Neural cell (in vitro differentiated cells): ENCODE data around the gene FEN1. TPM values are rescaled to one million over a fixed set of nuclear protein-coding genes. Genes with fewer than 3 reads are reported as not detected.

Source experiments
- H2AFZ ChIP-seq: fragments of 200-600, 300-800 bp; sonication (generic), shearing (Covaris generic); 2 replicates; pipeline ENCODE4 v1.6.0; 2014; ENCODE audit warnings: low read depth, mild to moderate bottlenecking, antibody characterized with exemption, low read length, moderate library complexity
- H3F3A ChIP-seq: fragments of 200-600 bp; shearing (Covaris generic); 2 replicates; pipeline ENCODE4 v1.6.1; 2016; ENCODE audit warnings: mild to moderate bottlenecking, moderate library complexity, mixed read lengths, antibody characterized with exemption, low read length; ENCODE audit not compliant: insufficient read depth, poor library complexity, severe bottlenecking
- H3K27ac ChIP-seq: fragments of 200-600, 300-800 bp; sonication (generic), shearing (Covaris generic); 2 replicates; pipeline ENCODE4 v1.5.1; 2014; ENCODE audit warnings: mild to moderate bottlenecking, low read length, moderate library complexity
- H3K27me3 ChIP-seq: fragments of 300-800, 200-600 bp; sonication (generic), shearing (Covaris generic); 2 replicates; pipeline ENCODE4 v1.6.0; 2014; ENCODE audit warnings: mild to moderate bottlenecking, low read depth, low read length, moderate library complexity; ENCODE audit not compliant: insufficient read depth
- H3K36me3 ChIP-seq: fragments of 300-800, 200-600 bp; sonication (generic), shearing (Covaris generic); 2 replicates; pipeline ENCODE4 v1.5.1; 2014; ENCODE audit warnings: mild to moderate bottlenecking, antibody characterized with exemption, low read length, moderate library complexity; ENCODE audit not compliant: insufficient read depth
- H3K4me2 ChIP-seq: fragments of 300-800, 200-600 bp; sonication (generic), shearing (Covaris generic); 2 replicates; pipeline ENCODE4 v1.6.0; 2014; ENCODE audit warnings: mild to moderate bottlenecking, low read length
- H3K4me3 ChIP-seq: fragments of 300-800, 200-600 bp; sonication (generic), shearing (Covaris generic); 2 replicates; pipeline ENCODE4 v1.5.1; 2014; ENCODE audit warnings: mild to moderate bottlenecking, low read length, moderate library complexity
- H3K79me2 ChIP-seq: fragments of 200-600 bp; shearing (Covaris generic); replicated peaks from 2 replicates; pipeline ENCODE4 v1.6.0; 2014; ENCODE audit warnings: mild to moderate bottlenecking, low read length, moderate library complexity; ENCODE audit not compliant: insufficient read depth
- H3K9ac ChIP-seq: fragments of 300-800, 200-600 bp; sonication (generic), shearing (Covaris generic); 2 replicates; pipeline ENCODE4 v1.6.1; 2016; ENCODE audit warnings: mild to moderate bottlenecking, low read length, mixed read lengths
- H3K9me2 ChIP-seq: fragments of 200-600 bp; shearing (Covaris generic); 2 replicates; pipeline ENCODE4 v1.6.1; 2016; ENCODE audit warnings: mild to moderate bottlenecking, low read length, mixed read lengths; ENCODE audit not compliant: insufficient read depth
- H3K9me3 ChIP-seq: fragments of 200-600, 300-800 bp; sonication (generic), shearing (Covaris generic); 2 replicates; pipeline ENCODE4 v1.6.1; 2016; ENCODE audit warnings: mild to moderate bottlenecking, mixed run types, low read length, moderate library complexity, mixed read lengths
- H4K20me1 ChIP-seq: fragments of 200-600 bp; shearing (Covaris generic); 2 replicates; pipeline ENCODE4 v1.6.1; 2016; ENCODE audit warnings: mild to moderate bottlenecking, mixed run types; ENCODE audit not compliant: insufficient read depth
- CTCF ChIP-seq: fragments of 450-650 bp; IDR thresholded peaks from 2 replicates; pipeline ENCODE4 v1.5.1; 2014; ENCODE audit warnings: antibody characterized with exemption, mild to moderate bottlenecking, moderate library complexity; ENCODE audit not compliant: poor library complexity, severe bottlenecking
- EP300 ChIP-seq: fragments of 450-650 bp; conservative IDR thresholded peaks from 2 replicates; pipeline ENCODE4 v1.6.1; 2014; ENCODE audit warnings: antibody characterized with exemption, mild to moderate bottlenecking, moderate library complexity; ENCODE audit not compliant: poor library complexity, severe bottlenecking
- EZH2 ChIP-seq: fragments of 200-600, 300-800 bp; shearing (Covaris generic), sonication (generic); IDR thresholded peaks from 2 replicates; pipeline ENCODE4 v1.6.1; 2014; ENCODE audit warnings: antibody characterized with exemption, low read length, borderline replicate concordance, mild to moderate bottlenecking; ENCODE audit not compliant: insufficient read depth, poor library complexity, severe bottlenecking
- MXI1 ChIP-seq: fragments of 450-650 bp; conservative IDR thresholded peaks from 2 replicates; pipeline ENCODE4 v1.6.1; 2014; ENCODE audit warnings: antibody characterized with exemption, mild to moderate bottlenecking; ENCODE audit not compliant: poor library complexity, severe bottlenecking
- POLR2AphosphoS5 ChIP-seq: IDR thresholded peaks from 2 replicates; pipeline ENCODE4 v1.6.1; 2012
- RAD21 ChIP-seq: fragments of 450-650 bp; conservative IDR thresholded peaks from 2 replicates; pipeline ENCODE4 v1.6.1; 2014; ENCODE audit warnings: antibody characterized with exemption, mild to moderate bottlenecking, moderate library complexity
- SMC3 ChIP-seq: fragments of 450-650 bp; conservative IDR thresholded peaks from 2 replicates; pipeline ENCODE4 v1.6.1; 2014; ENCODE audit warnings: antibody characterized with exemption, mild to moderate bottlenecking, moderate library complexity; ENCODE audit not compliant: poor library complexity
- TAF1 ChIP-seq: IDR thresholded peaks from 2 replicates; pipeline ENCODE4 v1.6.1; 2012; ENCODE audit warnings: low read depth
- polyA plus RNA-seq: library from polyadenylated mRNA; depleted of rRNA; stranded (reverse); fragments of >200 nt; gene quantifications from 2 replicates; pipeline ENCODE4 v1.2.3, GENCODE V29; 2014
- TF ChIP-seq, protein P1 (sequence below): IDR thresholded peaks from 2 replicates; pipeline ENCODE4 v1.6.1; 2012; ENCODE audit warnings: borderline replicate concordance

FEN1 gene
- polyA plus RNA-seq, 1 donor from 2014 or later, result 27.2 TPM

DNA sequence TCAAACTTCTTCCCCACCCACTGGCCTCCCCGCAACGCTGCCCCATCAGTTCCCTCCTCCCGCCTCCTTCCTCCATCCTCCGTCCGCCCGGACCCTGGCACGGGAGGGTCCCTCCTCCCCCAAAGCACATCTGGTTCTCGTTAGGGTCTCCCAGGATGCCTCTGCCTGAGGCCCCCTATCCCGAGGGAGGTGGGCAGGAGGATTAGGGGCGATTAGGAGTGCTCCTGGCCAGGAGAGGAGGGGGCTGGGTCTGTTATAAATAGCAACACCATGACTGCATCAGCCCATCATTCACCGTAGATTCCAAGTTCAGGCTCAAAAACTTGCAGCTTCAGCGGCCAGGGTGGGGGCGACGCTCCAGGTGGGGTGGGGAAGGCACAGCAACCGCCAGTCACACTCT lies 29.9 kb upstream of the FEN1 start:
- TF ChIP-seq POLR2AphosphoS5 (no peak), MXI1 (no peak), SMC3 (no peak), EZH2 (no peak), TAF1 (no peak), RAD21 (no peak), CTCF (no peak), EP300 (no peak)
- TF ChIP-seq, protein P1, sequence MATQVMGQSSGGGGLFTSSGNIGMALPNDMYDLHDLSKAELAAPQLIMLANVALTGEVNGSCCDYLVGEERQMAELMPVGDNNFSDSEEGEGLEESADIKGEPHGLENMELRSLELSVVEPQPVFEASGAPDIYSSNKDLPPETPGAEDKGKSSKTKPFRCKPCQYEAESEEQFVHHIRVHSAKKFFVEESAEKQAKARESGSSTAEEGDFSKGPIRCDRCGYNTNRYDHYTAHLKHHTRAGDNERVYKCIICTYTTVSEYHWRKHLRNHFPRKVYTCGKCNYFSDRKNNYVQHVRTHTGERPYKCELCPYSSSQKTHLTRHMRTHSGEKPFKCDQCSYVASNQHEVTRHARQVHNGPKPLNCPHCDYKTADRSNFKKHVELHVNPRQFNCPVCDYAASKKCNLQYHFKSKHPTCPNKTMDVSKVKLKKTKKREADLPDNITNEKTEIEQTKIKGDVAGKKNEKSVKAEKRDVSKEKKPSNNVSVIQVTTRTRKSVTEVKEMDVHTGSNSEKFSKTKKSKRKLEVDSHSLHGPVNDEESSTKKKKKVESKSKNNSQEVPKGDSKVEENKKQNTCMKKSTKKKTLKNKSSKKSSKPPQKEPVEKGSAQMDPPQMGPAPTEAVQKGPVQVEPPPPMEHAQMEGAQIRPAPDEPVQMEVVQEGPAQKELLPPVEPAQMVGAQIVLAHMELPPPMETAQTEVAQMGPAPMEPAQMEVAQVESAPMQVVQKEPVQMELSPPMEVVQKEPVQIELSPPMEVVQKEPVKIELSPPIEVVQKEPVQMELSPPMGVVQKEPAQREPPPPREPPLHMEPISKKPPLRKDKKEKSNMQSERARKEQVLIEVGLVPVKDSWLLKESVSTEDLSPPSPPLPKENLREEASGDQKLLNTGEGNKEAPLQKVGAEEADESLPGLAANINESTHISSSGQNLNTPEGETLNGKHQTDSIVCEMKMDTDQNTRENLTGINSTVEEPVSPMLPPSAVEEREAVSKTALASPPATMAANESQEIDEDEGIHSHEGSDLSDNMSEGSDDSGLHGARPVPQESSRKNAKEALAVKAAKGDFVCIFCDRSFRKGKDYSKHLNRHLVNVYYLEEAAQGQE, result no peak
- H3K79me2 ChIP-seq, result no peaks in the 10 kb centered on the region
- H3K9me3 ChIP-seq, result no peaks in the 10 kb centered on the region
- no peak overlapping the region for H3K27ac ChIP-seq
- no peak overlapping the region for H3K9ac ChIP-seq
- H3K36me3 ChIP-seq, result no peaks in the 10 kb centered on the region
- no peak overlapping the region for H2AFZ ChIP-seq
- H3F3A ChIP-seq, result no peaks in the 10 kb centered on the region
- H3K4me3 ChIP-seq, result no peak overlapping the region
- no peaks in the 10 kb centered on the region for H3K27me3 ChIP-seq
- no peaks in the 10 kb centered on the region for H3K9me2 ChIP-seq
- no peaks in the 10 kb centered on the region for H4K20me1 ChIP-seq
- H3K4me2 ChIP-seq, result no peak overlapping the region

DNA sequence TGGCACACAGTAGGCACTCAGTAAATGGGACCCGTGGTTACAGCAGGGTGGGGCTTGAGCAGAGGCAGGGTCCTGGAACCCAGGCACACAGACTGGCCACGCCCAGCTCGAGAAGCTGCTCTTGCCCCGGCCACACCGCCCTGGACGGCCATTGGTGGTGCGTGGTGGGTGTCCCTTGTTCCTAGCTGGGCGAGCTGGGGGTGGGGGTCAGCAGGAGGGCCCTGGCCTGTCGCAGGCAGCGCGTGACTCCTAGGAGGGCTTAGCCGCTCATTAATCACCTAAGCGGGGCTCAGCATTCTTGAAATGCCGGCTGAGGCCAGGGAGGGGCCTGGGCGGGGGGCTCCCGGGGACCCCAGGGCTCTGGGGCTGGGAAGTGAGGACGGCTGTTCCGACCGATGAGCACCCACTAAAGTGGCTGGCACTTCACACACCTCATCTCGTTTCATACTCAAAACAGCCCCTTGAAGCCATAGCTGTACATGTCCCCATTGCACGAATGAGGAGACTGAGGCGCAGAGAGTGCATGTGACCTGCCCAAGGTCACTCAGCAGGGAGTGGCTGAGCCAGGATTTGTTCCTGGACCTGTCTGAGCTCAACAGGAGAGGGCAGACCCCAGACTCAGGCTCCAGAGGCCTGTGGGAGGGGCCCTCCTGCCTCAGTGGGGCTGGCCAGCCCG lies 28.6 kb upstream of the FEN1 start:
- Histone ChIP-seq H3K4me2 (no peak overlapping the region), H3F3A (no peaks in the 10 kb centered on the region), H3K9ac (no peak overlapping the region), H4K20me1 (no peaks in the 10 kb centered on the region), H2AFZ (no peak overlapping the region), H3K4me3 (no peak overlapping the region), H3K9me2 (no peaks in the 10 kb centered on the region), H3K79me2 (no peaks in the 10 kb centered on the region), H3K36me3 (no peaks in the 10 kb centered on the region), H3K9me3 (no peaks in the 10 kb centered on the region), H3K27me3 (no peaks in the 10 kb centered on the region), H3K27ac (no peak overlapping the region)
- TF ChIP-seq, protein P1, result no peak
- TF ChIP-seq TAF1, result no peak
- no peak for TF ChIP-seq EP300
- TF ChIP-seq MXI1, result no peak
- TF ChIP-seq CTCF, result no peak
- TF ChIP-seq POLR2AphosphoS5, result no peak
- TF ChIP-seq EZH2, result no peak
- no peak for TF ChIP-seq RAD21
- no peak for TF ChIP-seq SMC3
